Fibroblast of lung (primary cell): ENCODE measurements around the gene PRELP. TPM values are rescaled to one million over a fixed set of nuclear protein-coding genes. Genes with fewer than 3 reads are reported as not detected.

Source experiments
- DNase-seq, 2 donors: peaks; one replicate each; pipeline versions ENCODE4 v3.0.0 to v3.0.0-alpha.2; 2010; ENCODE audit warnings: low read depth in 2 of 2
- H2AFZ ChIP-seq: 2 replicates; pipeline ENCODE4 v1.5.1; 2012; ENCODE audit warnings: low read length, control low read depth, inconsistent platforms
- H3K27ac ChIP-seq: 2 replicates; pipeline ENCODE4 v1.5.1; 2011; ENCODE audit warnings: low read length, control low read depth; ENCODE audit not compliant: insufficient read depth
- H3K27me3 ChIP-seq: 2 replicates; pipeline ENCODE4 v1.5.1; 2011; ENCODE audit warnings: mild to moderate bottlenecking, low read length; ENCODE audit not compliant: control insufficient read depth, insufficient read depth
- H3K36me3 ChIP-seq: 2 replicates; pipeline ENCODE4 v1.5.1; 2011; ENCODE audit warnings: low read length; ENCODE audit not compliant: control insufficient read depth, insufficient read depth
- H3K4me1 ChIP-seq: 2 replicates; pipeline ENCODE4 v1.5.1; 2011; ENCODE audit warnings: low read length; ENCODE audit not compliant: control insufficient read depth, insufficient read depth; ENCODE audit errors: extremely low read depth
- H3K4me2 ChIP-seq: 2 replicates; pipeline ENCODE4 v1.5.1; 2011; ENCODE audit warnings: low read length, control low read depth; ENCODE audit not compliant: insufficient read depth; ENCODE audit errors: extremely low read depth
- H3K4me3 ChIP-seq, 4 experiments: fragments of 200-600 bp in 1 of 4; sonication (generic) in 1 of 4; replicated peaks in 1 of 4; 2 replicates each; pipeline ENCODE4 v1.5.1; 2011 to 2016; ENCODE audit warnings: low read length in 4 of 4, low read depth in 3 of 4, mild to moderate bottlenecking in 3 of 4, control low read depth in 2 of 4, inconsistent platforms in 1 of 4, mixed read lengths in 1 of 4; ENCODE audit not compliant: insufficient read depth in 1 of 4; ENCODE audit errors: control extremely low read depth in 1 of 4
- H3K79me2 ChIP-seq: 2 replicates; pipeline ENCODE4 v1.5.1; 2012; ENCODE audit warnings: mild to moderate bottlenecking, low read length, inconsistent platforms; ENCODE audit not compliant: control insufficient read depth, insufficient read depth
- H3K9ac ChIP-seq: 2 replicates; pipeline ENCODE4 v1.5.1; 2011; ENCODE audit warnings: mild to moderate bottlenecking, low read length, control low read depth; ENCODE audit not compliant: insufficient read depth
- H3K9me3 ChIP-seq: 2 replicates; pipeline ENCODE4 v1.5.1; 2012; ENCODE audit warnings: low read depth, low read length; ENCODE audit not compliant: control insufficient read depth, insufficient read depth
- H4K20me1 ChIP-seq: 2 replicates; pipeline ENCODE4 v1.5.1; 2011; ENCODE audit warnings: low read length; ENCODE audit not compliant: control insufficient read depth, insufficient read depth; ENCODE audit errors: extremely low read depth
- EZH2 ChIP-seq: IDR thresholded peaks from 2 replicates; pipeline ENCODE4 v1.5.1; 2012; ENCODE audit warnings: low read length, control low read depth, mild to moderate bottlenecking; ENCODE audit errors: missing control alignments
- polyA plus RNA-seq, 2 donors: library from polyadenylated mRNA; depleted of rRNA in 1 of 2; stranded (reverse) in 1 of 2; unstranded in 1 of 2; fragments of >200 nt; gene quantifications; 2 replicates each; pipeline ENCODE4 v1.2.1, GENCODE V29; 2011 to 2012; ENCODE audit warnings: missing spikeins in 1 of 2
- total RNA-seq: library from RNA; depleted of rRNA; stranded (reverse); fragments of >200 nt; gene quantifications from 2 replicates; pipeline ENCODE4 v1.2.1, GENCODE V29; 2014
- TF ChIP-seq, protein P1 (sequence below), 2 donors: IDR thresholded peaks in 1 of 2; conservative IDR thresholded peaks in 1 of 2; 1 replicate in 1 of 2; 2 replicates in 1 of 2; pipeline ENCODE4 v1.5.1; 2011 to 2012; ENCODE audit warnings: low read length in 2 of 2, control low read depth in 1 of 2, inconsistent platforms in 1 of 2, low read depth in 1 of 2, mild to moderate bottlenecking in 1 of 2

PRELP gene
- total and polyA plus RNA-seq, 2 donors (not counting 1 experiment from before 2014, with no cell fraction given), result 4.5 to 13.9 TPM

DNA sequence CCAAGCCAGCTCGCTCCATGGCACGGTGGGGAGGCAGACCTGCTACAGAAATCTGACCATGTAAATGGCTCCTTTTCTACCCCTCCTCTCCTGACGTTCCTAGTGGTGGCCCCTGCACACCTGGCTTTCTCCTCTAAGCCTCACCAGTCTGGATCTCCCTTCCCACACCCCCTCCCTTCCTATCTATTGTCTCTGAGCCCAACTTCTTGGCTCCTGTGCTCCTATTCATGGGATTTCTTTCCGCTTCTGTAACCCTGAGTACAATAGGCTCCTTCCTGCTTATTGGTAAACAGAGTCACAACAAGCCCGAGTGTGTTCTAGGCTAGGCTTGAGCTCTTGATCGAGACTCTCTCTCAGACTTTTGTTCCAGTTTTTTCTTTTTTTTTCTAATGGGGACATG, 35.9 kb downstream of the PRELP start:
- no peak overlapping the region for H2AFZ ChIP-seq
- H4K20me1 ChIP-seq, result no peaks in the 10 kb centered on the region
- no peak for DNase-seq
- no peak overlapping the region for H3K4me3 ChIP-seq
- H3K4me2 ChIP-seq, result no peak overlapping the region
- no peak for TF ChIP-seq EZH2
- no peaks in the 10 kb centered on the region for H3K27me3 ChIP-seq
- H3K36me3 ChIP-seq, result no peaks in the 10 kb centered on the region
- H3K4me1 ChIP-seq, result peaks cover 40% of the 10 kb centered on the region
- no peak overlapping the region for H3K9ac ChIP-seq
- peak overlapping the region; percentile 91 for H3K27ac ChIP-seq
- no peaks in the 10 kb centered on the region for H3K79me2 ChIP-seq
- H3K9me3 ChIP-seq, result no peaks in the 10 kb centered on the region

DNA sequence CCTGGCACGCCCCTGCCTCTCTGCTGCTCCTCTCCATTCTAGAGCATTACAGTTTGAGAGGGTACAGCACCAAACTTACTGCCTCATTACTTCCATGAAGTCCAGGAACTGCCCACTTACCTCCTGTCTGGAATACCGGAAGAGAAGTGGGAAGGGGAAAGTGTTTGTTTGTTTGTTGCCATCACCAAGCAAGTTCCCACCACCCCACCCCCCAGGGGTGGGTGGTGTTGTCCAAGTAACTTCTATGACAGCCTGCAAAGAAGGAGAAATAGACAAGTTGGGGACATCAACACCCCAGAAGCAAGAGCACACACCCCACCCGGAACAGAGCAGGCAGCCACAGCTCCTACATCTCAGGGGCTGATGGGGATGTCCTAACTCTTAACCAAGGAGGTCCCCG, 36.3 kb downstream of the PRELP start:
- Histone ChIP-seq H3K79me2 (no peaks in the 10 kb centered on the region), H3K9ac (peak overlapping the region; percentile 16), H3K4me2 (no peak overlapping the region), H3K27ac (peak overlapping the region; percentile 91), H3K4me3 (no peak overlapping the region), H3K36me3 (no peaks in the 10 kb centered on the region), H3K4me1 (peaks cover 36% of the 10 kb centered on the region), H4K20me1 (no peaks in the 10 kb centered on the region), H3K27me3 (no peaks in the 10 kb centered on the region), H3K9me3 (no peaks in the 10 kb centered on the region), H2AFZ (no peak overlapping the region)
- DNase-seq, result no peak
- TF ChIP-seq EZH2, result no peak
- TF ChIP-seq, protein P1, sequence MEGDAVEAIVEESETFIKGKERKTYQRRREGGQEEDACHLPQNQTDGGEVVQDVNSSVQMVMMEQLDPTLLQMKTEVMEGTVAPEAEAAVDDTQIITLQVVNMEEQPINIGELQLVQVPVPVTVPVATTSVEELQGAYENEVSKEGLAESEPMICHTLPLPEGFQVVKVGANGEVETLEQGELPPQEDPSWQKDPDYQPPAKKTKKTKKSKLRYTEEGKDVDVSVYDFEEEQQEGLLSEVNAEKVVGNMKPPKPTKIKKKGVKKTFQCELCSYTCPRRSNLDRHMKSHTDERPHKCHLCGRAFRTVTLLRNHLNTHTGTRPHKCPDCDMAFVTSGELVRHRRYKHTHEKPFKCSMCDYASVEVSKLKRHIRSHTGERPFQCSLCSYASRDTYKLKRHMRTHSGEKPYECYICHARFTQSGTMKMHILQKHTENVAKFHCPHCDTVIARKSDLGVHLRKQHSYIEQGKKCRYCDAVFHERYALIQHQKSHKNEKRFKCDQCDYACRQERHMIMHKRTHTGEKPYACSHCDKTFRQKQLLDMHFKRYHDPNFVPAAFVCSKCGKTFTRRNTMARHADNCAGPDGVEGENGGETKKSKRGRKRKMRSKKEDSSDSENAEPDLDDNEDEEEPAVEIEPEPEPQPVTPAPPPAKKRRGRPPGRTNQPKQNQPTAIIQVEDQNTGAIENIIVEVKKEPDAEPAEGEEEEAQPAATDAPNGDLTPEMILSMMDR (conservative IDR thresholded peaks at IDR 0.05 in 1 of 2, IDR thresholded peaks at IDR 0.05 in 1 of 2; ENCODE audit: low read depth in 1 of 2, low read length in 2 of 2), result no peak

DNA sequence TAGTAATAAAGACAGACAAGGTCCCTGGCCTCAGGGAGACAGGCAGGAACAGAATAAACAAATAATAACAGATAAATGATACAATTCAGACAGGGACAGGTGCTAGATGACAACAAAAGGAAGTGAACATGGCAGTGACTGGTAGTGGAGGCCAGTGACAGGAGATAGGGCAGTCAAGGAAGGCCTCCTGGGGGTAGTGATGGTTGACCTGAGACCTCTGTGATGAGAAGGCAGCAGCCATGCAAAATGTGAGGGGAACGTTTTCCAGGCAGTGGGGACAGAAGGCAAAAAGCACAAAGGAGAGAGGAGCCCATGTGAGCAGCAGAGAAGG, 36.9 kb downstream of the PRELP start:
- Histone ChIP-seq H3K4me1 (peaks cover 31% of the 10 kb centered on the region), H3K9ac (peak overlapping the region; percentile 16), H2AFZ (peak overlapping the region; percentile 2), H4K20me1 (no peaks in the 10 kb centered on the region), H3K27ac (peak overlapping the region; percentile 91), H3K79me2 (no peaks in the 10 kb centered on the region), H3K36me3 (no peaks in the 10 kb centered on the region), H3K4me3 (no peak overlapping the region), H3K9me3 (no peaks in the 10 kb centered on the region), H3K4me2 (peak overlapping the region; percentile 13), H3K27me3 (no peaks in the 10 kb centered on the region)
- no peak for TF ChIP-seq EZH2
- TF ChIP-seq, protein P1 (conservative IDR thresholded peaks at IDR 0.05 in 1 of 2, IDR thresholded peaks at IDR 0.05 in 1 of 2; ENCODE audit: low read depth in 1 of 2, low read length in 2 of 2), result no peak
- no peak for DNase-seq
